OCI-LY3 (cell line): Measurements from ENCODE around the gene ANAPC4.

Experiments used
- EZH2phosphoT487 ChIP-seq: fragments of 200-600 bp; shearing (Covaris generic); IDR thresholded peaks from 2 replicates; pipeline ENCODE4 v1.6.1; 2018; ENCODE audit warnings: antibody characterized with exemption, mixed run types, low read depth
- TF ChIP-seq, protein P1 (sequence below): fragments of 200-600, 300-600 bp; sonication (generic); IDR thresholded peaks from 2 replicates; pipeline ENCODE4 v1.5.1; 2014; ENCODE audit warnings: antibody characterized with exemption, low read length, low read depth

DNA sequence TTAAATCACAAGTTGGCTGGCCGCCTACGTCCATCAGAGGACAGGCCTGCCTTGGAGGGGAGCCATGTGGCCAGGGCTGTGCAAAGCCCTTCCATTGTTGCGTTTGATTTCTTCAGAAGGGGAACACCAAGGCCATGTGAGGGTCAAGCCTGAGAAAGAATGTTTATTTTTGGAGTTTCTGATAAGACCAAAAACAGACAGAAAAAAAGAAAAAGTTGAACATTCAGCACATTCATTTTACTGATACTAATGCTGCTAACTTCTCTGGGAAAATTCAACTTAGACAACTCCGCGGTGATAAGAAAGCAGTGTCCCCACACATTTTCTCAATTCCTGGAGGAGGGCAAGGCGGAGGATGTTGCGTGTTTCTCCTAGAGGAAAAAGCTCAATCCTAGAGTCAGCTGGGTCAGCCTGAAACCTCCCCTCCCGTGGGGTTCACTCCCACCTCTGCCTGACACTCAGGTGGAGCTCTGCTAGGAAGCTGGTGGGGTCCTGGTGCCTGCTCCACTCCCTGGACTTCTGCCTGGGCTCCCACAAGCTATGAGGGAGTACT lies 63.5 kb downstream of the ANAPC4 start:
- TF ChIP-seq, protein P1, sequence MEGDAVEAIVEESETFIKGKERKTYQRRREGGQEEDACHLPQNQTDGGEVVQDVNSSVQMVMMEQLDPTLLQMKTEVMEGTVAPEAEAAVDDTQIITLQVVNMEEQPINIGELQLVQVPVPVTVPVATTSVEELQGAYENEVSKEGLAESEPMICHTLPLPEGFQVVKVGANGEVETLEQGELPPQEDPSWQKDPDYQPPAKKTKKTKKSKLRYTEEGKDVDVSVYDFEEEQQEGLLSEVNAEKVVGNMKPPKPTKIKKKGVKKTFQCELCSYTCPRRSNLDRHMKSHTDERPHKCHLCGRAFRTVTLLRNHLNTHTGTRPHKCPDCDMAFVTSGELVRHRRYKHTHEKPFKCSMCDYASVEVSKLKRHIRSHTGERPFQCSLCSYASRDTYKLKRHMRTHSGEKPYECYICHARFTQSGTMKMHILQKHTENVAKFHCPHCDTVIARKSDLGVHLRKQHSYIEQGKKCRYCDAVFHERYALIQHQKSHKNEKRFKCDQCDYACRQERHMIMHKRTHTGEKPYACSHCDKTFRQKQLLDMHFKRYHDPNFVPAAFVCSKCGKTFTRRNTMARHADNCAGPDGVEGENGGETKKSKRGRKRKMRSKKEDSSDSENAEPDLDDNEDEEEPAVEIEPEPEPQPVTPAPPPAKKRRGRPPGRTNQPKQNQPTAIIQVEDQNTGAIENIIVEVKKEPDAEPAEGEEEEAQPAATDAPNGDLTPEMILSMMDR: no peak
- TF ChIP-seq EZH2phosphoT487: no peak
